Mucosa of descending colon (tissue), 3 donors: ENCODE measurements around the gene SORCS2. TPM values are rescaled to one million over a fixed set of nuclear protein-coding genes. Genes with fewer than 3 reads are reported as not detected.

Experiments used
- ATAC-seq: fragments of 200-7000 bp; cut with Tn5 transposase; one replicate; pipeline ENCODE4 v1.9.1; 2020; ENCODE audit warnings: mild to moderate bottlenecking, moderate library complexity
- DNase-seq, 3 donors: peaks; one replicate each; pipeline ENCODE4 v3.0.0-alpha.2; 2020
- H3K36me3 ChIP-seq: fragments of 200-600 bp; one replicate; pipeline ENCODE4 v1.8.0; 2021; ENCODE audit warnings: low read depth, mild to moderate bottlenecking
- H3K4me1 ChIP-seq: fragments of 200-600 bp; one replicate; pipeline ENCODE4 v1.8.0; 2021; ENCODE audit warnings: low read depth, mild to moderate bottlenecking
- H3K4me3 ChIP-seq: fragments of 200-600 bp; one replicate; pipeline ENCODE4 v1.8.0; 2021; ENCODE audit warnings: mild to moderate bottlenecking
- H3K9me3 ChIP-seq: fragments of 200-600 bp; one replicate; pipeline ENCODE4 v1.8.0; 2021; ENCODE audit warnings: mild to moderate bottlenecking
- CTCF ChIP-seq: fragments of 200-600 bp; IDR thresholded peaks from one replicate; pipeline ENCODE4 v1.8.0; 2022; ENCODE audit warnings: antibody characterized with exemption, mild to moderate bottlenecking
- intact Hi-C, 2 donors: fragments of 100-400 bp; cut with DNase I in 1 of 2; cut with micrococcal nuclease in 1 of 2; formaldehyde crosslinking; loops; one replicate each; pipeline versions ENCODE4 v1.11.0 to v1.11.1; 2022; cut with DNase I, micrococcal nuclease
- total RNA-seq, 3 donors: library from RNA; stranded (reverse); fragmentation: NEBNext Ultra II Directional in 2 of 3; extraction: Animal tissue kit (Norgen Biotek cat#: 25700) in 2 of 3; gene quantifications; one replicate each; pipeline versions ENCODE4 v1.2.1 to v1.2.4, GENCODE V29; 2021 to 2023
- donor health status: DM: no; HTN: no; CAD: no; lungs with moderate emphysema.
- donor health status: DM: no; HTN: no; CAD: no.
- donor health status: DM: no; HTN: yes; CAD: no.

The SORCS2 gene
- total RNA-seq, 3 donors from 2014 or later = 0.20 to 3.1 (median 1.5) TPM

- no peaks in the 10 kb centered on the region for H3K9me3 ChIP-seq
- TF ChIP-seq CTCF = no peak
- no peaks in the 10 kb centered on the region for H3K4me1 ChIP-seq
- H3K36me3 ChIP-seq = no peaks in the 10 kb centered on the region
- intact Hi-C loops = no loop called here
- no peak for ATAC-seq
- no peak for DNase-seq
- no peak overlapping the region for H3K4me3 ChIP-seq
Measured at GRCh38 chr4:7393601-7394575, 201.6 kb downstream of the SORCS2 start.

- Histone ChIP-seq H3K36me3 (no peaks in the 10 kb centered on the region), H3K4me1 (no peaks in the 10 kb centered on the region), H3K4me3 (no peak overlapping the region), H3K9me3 (no peaks in the 10 kb centered on the region)
- TF ChIP-seq CTCF = no peak
- intact Hi-C loops = no loop called here
- no peak for ATAC-seq
- no peak for DNase-seq
Measured at GRCh38 chr4:7394681-7395451, 202.5 kb downstream of the SORCS2 start.

GRCh38 chr4:7395645-7396044 lies 203.3 kb downstream of the SORCS2 start:
- Histone ChIP-seq H3K9me3 (no peaks in the 10 kb centered on the region), H3K4me1 (no peaks in the 10 kb centered on the region), H3K4me3 (no peak overlapping the region), H3K36me3 (no peaks in the 10 kb centered on the region)
- ATAC-seq (no peak), DNase-seq (no peak)
- TF ChIP-seq CTCF = no peak
- intact Hi-C loops = no loop called here

- ATAC-seq (no peak), DNase-seq (no peak)
- intact Hi-C loops = no loop called here
- Histone ChIP-seq H3K36me3 (no peaks in the 10 kb centered on the region), H3K9me3 (no peaks in the 10 kb centered on the region), H3K4me3 (no peak overlapping the region), H3K4me1 (no peaks in the 10 kb centered on the region)
- no peak for TF ChIP-seq CTCF
Measured at GRCh38 chr4:7396186-7396910, 204.0 kb downstream of the SORCS2 start.

- no peak overlapping the region for H3K4me3 ChIP-seq
- no peak for TF ChIP-seq CTCF
- intact Hi-C loops = no loop called here
- no peaks in the 10 kb centered on the region for H3K36me3 ChIP-seq
- H3K9me3 ChIP-seq = no peaks in the 10 kb centered on the region
- H3K4me1 ChIP-seq = no peaks in the 10 kb centered on the region
- no peak for ATAC-seq
- no peak for DNase-seq
Measured at GRCh38 chr4:7397206-7398103, 205.1 kb downstream of the SORCS2 start.
